Globus pallidus (tissue), 1 donor: ENCODE measurements around the gene EFEMP2.
"Not testable (repeated sequence)": the region's sequence is repeated elsewhere in the genome, so short reads cannot be mapped to it uniquely, and the experiment has no call there.

Source experiments
- DNase-seq: peaks from one replicate; pipeline ENCODE4 v3.0.0-alpha.2; 2015; ENCODE audit warnings: low spot score

Gene EFEMP2

DNA sequence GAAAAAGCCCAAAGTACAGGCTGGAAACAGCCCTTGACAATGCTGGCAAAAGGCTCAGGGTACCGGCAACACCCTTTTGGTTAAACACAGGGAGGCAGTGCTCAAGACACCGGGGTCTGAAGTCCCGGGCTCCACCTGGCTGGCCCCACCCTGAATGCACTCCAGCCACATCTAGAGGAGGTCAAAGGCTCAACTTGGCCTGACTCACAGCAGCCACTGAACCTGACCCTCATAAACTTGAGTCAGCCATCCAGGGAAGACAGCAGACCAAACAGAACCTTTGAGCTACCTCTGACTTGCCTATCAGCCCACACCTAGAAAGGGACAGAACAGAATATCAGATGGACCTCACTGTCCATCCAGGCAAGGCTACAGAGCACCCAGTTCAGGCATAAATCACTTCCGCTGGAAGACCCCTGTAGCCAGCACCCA, 18.4 kb downstream of the EFEMP2 start:
- DNase-seq: no peak

DNA sequence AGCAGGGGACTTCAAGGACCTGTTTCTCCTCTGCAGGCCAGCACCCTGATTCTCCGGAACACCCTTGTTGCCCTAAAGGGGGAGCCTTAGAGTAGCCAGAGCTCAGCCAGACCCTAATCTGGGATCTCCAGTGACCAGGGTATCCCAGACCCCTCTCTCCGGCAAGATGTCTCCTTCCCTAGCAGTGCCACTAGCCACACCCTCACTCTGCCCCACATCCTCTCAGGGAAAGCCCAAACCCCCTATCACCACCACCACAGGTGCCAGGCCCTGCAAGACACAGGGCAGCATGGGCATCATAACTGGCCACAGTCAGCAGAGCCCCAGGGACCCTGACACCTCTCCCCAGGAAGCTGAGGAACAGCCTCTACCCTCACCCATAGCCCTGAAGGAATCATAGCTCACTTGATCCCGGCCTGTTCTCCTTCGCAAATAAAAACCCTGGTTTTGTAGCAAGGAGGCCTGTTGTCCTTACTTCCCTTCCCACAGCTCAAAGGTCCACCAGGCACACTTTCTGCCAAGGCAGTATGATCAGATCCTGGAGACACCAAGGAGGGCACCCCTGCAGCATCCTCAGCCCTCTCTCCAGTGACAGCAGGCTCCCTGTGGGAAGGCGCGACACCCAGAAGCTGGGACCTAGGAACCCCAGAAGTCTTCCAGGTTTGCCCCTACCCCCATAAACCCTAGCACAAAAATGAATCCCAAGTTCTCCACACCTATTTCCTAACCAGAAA, 19.2 kb downstream of the EFEMP2 start:
- DNase-seq: no peak

DNA sequence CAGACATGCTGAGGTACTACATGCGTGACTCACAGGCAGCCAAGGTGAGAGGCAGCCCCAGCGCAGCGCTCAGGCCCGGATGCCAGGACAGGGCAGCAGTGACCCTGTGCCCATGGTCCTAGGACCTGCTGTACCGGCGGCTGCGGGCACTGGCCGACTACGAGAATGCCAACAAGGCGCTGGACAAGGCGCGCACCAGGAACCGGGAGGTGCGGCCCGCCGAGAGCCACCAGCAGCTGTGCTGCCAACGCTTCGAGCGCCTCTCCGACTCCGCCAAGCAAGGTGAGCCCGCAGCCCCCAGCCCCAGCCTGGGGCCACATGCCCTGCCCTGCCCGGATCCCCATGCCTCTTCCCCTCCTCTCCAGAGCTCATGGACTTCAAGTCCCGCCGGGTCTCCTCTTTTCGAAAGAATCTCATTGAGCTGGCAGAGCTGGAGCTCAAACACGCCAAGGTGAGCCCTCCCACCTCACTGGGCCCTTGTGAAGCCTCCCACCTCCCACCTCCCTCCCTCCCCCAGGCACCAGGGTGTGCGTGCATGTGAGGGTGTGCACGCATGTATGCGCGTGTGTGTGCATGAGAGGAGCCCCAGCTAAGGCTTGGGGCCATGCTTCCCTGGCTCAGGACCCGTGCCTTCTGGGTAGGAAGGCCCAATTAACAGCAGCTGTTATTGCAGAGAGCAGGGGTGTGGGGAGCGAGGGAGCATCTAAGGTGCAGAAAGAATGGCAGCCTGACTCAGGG, 19.9 kb downstream of the EFEMP2 start:
- no peak for DNase-seq

DNA sequence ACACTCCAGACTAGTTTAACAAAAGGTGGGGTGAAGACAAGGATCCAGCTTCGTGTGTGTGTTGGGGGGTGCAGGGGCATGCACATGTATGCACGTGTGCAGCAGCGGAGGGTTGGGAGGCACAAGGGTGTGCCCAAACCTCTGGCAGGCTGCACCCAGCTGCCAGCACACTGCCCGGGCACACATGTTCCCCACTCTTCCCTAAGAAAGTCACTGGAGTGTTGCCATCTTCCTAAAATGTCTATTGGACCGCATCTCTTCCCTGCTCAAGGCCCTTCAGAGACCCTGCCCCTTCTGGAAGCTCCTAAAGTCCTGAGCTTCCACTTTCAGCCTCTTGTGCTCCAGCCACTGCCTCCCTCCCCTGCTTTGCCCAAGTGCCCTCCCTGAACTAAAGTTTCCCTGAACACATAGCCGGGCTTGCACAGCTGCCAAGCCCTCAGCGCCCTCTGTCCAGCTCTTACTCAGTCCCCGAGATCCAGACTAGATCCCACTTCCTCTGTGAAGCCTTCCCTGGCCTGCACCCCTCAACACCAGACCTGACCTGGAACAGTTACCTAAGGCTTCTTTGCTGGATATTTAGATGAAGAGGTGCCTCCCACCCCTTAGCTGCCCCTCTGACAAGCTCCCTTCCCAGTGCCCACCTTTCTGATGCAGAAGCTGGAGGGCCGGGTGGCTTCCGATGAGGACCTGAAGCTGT, 20.6 kb downstream of the EFEMP2 start:
- no peak for DNase-seq

DNA sequence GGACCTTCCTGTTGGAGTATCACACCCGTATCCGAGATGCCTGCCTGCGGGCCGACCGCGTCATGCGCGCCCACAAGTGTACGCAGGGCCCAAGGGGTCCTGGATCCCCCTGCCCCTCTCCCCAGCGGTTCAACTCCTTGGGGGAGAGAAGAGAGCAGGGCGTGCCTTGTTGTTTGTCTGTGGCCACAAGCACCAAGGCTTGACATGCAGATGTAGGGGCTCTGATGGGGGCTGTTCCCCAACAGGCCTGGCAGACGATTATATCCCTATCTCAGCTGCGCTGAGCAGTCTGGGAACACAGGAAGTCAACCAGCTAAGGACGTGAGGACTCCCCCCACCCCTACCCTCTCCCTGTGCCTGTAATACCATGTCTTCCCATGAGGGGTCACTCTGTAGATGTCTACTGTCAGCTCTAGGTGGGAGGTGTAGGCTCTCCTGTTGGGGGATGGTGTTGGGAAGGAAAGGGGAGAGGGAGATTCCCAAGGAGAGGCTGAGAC, 21.5 kb downstream of the EFEMP2 start:
- DNase-seq: no peak

DNA sequence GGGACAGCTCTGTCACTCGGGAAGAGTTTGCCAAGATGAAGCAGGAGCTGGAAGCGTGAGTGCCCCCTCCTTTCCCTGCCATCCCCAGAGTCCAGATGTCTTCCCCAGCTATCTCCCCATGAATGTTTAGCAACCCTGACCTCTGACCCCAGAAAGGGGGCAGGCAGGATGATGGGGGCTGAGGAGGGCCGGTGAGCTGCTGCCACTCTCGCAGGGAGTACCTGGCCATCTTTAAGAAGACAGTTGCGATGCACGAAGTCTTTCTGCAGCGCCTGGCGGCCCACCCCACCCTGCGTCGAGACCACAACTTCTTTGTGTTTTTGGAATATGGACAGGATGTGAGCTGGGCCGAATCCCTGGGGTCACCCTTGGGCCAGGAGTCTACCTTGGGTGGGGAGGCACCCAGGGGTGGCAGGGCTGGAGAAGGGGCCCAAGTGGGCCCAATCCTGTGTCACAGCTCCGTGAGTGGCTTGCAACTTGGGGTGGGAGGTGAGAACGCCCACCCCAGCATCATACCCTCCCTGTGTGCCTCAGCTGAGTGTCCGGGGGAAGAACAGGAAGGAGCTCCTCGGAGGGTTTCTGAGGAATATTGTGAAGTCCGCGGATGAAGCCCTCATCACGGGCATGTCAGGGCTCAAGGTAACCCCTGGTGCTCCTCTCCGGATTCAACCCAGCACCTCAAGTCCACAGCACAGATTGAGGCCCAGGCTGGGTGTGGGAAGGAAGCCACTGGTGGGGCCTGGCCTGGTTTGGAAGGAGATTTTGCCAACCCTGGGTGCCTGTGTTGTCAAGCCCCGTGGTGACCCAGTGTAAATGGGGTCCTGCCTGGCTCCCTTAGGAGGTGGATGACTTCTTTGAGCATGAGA, 22.1 kb downstream of the EFEMP2 start:
- no peak for DNase-seq

DNA sequence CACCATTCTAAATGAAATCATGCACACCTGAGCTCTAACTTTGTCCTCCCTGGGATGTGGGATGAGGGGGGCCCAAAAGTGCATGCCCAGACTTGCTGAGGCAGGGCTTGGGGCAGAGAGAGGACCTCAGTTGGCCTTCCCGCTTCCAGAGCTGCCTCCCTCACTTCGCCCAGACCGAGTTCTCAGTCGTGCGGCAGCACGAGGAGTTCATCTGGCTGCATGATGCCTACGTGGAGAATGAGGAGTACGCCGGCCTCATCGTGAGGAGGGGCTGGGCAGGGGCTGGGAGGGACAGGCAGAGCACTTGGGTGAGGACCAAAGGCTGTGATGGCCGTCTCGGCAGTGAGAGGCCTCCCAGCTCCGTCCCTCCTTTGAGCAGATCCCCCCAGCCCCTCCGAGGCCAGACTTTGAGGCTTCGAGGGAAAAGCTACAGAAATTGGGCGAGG, 22.8 kb downstream of the EFEMP2 start:
- DNase-seq: no peak

DNA sequence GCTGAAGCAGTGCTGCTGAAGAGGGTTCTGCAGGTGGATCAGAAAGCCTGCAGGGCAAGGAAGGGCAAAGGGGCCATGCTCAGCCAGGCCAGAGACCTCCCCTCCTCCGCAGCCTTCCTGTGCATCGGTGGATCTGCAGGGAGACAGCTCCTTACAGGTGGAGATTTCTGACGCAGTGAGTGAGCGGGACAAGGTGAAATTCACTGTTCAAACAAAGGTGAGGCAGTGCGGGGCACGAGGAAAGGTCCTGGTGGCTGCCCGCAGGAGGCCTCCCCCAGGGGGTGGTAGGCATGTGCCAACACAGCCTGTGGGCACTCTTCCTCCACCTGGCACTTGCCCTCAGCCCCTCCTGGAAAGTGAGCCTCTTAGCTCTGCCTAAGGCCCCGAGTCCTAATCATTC, 23.2 kb downstream of the EFEMP2 start:
- no peak for DNase-seq

DNA sequence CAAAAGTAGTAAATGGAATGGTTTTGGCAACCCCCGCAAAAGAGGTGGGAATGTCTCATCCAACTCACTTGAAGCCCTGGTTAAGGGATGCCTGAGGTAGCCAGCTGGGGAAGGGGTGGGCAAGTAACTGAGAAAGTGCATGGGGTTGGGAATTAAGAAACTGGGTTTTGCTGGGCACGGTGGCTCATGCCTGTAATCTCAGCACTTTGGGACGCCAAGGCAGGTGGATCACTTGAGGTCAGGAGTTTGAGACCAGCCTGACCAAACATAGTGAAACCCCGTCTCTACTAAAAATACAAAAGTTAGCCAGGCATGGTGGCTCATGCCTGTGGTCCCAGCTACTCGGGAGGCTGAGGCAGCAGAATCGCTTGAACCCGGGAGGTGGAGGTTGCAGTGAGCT, 23.9 kb downstream of the EFEMP2 start:
- not testable (repeated sequence) for DNase-seq

DNA sequence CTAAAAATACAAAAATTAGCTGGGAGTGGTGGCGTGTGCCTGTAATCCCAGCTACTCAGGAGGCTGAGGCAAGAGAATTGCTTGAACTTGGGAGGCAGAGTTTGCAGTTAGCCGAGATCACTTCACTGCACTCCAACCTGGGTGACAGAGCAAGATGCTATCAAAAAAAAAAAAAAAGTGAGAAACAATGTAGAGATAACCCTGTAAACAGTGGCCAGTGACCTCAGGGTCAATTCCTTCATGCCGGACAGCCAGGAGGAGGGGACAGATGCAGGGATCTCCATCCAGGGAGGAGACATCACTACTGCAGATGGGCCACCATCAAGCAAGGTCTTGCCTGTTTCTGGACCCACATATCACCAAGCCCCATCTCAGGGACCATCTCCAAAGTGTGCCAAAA, 24.9 kb downstream of the EFEMP2 start:
- no peak for DNase-seq

DNA sequence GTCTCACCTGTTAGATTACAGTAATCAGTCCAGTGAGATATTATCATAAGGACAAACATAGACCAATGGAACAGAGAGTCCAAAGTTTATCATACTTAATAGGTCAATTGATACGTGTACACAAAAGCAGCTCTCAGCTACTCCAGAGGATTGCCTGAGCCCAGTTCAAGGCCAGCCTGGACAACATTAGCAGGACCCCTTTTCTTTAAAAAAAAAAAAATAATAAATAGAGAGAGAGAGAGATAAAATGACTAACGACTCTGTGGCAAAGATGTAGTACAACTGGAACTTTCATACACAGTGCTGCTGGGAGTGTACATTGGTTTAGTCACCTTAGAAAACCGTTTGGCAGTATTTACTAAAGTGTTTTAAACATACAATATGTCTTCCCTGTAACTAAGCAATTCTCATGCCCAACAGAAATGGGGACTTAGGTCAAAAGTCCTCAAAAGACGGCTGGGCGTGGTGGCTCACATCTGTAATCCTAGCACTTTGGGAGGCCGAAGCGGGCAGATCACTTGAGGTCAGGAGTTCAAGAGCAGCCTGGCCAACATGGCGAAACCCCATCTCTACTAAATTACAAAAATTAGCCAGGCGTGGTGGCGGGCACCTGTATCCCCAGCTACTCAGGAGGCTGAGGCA, 28.2 kb downstream of the EFEMP2 start:
- no peak for DNase-seq

DNA sequence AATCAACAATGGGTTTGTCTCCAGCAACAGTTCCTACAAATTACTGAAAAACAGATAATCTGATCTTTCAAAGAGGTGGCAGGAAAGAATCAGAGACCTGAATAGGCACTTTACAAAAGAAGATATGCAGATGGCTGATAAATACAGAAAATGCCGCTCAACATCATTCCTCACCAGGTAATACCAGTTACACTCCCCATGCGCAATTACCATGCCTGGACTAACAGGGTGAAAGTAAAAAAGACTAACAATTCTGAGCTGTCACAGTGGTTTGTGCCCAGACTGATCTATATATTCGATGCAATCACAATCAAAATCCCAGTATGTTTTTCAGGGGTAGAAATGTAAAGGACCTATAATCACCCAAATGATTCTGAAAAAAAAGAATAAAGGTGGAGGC, 28.8 kb downstream of the EFEMP2 start:
- DNase-seq: no peak

DNA sequence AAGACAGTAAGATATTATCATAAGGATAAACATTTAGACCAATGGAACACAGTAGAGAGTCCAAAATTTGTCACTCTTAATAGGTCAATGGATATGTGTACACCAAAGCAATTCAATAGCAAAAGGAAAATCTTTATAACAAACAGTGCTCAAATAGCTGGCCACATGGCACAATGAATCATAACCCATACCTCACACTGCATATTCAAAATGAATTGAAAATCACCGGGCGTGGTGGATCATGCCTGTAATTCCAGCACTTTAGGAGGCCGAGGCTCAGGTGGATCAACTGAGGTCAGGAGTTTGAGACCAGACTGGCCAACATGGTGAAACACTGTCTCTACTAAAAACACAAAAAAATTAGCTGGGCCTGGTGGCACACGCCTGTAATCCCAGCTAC, 30.5 kb downstream of the EFEMP2 start:
- DNase-seq: no peak

DNA sequence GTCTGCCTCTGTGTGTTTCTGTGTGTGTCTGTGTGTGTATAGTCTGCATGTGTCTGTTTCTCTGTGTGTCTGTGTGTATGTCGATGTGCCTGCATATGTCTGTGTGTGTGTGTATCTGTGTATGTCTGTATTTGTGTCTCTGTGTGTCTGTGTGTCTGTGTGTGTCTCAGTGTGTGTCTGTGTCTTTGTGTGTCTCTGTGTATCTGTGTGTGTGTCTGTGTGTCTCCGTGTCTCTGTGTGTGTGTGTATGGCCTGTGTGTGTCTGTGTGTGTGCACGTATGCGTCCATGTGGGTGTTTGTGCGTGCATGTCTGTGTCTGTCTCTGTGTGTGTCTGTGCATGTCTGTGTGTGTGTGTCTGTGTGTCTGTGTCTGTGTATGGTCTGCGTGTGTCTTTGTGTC, 38.4 kb downstream of the EFEMP2 start:
- no peak for DNase-seq

DNA sequence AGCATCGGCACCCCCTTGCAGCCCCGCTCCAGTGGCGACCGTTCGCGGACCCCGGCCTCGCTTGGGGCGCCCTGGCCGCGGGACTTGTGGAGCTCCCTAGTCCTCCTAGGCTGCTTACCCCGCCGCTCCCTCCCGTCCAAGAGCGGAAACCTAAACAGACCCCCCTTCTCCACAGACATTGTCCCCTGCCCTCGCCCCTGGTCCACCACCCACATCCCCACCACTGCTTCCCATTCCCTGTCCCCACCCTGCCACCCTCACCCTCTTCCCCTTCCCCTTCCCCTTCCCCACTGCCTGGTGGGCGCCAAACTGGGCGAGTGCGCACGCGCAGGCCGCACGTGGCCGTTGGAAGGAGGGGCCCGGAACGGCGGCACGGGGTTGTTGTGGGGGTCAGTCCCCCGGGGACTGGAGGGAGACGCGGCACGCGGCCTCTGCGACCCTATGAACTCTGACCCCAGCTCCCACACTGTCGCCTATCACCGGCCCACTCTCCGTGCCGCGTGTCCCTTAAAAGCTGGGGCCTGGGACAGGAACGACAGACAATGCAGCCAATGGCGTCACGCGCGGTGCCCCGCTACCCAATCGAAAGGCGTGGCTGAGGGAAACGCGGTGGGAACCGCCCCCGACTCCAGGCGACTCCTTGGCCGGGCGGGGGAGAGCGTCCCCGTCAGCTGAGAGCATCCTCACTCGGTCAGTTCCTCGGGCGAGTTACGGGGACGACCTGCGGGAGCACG, 39.1 kb downstream of the EFEMP2 start, which contains the start of gene SNX32:
TSS of gene SNX32 (plus strand) at position 667 of the 734 bp plus-strand sequence. CDS start 103 bp downstream, outside the sequence.
- peak; percentile 92 for DNase-seq

DNA sequence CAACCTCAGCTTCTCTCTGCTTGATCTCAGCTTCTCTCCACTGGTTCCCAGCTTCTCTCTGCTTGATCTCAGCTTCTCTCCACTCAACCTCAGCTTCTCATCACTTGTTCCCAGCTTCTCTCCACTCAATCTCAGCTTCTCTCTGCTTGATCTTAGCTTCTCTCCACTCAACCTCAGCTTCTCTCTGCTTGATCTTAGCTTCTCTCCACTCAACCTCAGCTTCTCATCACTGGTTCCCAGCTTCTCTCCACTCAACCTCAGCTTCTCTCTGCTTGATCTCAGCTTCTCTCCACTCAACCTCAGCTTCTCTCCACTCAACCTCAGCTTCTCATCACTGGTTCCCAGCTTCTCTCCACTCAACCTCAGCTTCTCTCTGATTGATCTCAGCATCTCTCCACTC, 40.4 kb downstream of the EFEMP2 start:
- not testable (repeated sequence) for DNase-seq

DNA sequence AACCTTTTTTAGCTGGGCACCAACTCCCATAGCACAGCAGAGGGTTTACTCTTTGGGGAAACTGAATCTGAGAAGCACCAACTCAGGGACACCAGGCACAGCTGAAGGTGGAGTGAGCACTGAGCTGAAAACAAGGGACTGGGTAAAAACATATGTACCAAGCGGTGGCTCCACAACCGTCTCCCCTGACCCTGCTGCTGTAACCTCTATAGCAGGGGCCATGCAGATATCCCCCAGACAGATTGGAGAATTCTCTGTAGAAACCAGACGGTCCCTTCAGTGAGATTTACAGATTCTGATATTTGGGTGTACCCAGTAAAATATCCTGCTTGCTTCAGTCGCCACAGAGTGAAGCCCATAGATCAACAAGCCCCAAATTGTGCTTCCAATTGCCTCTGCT, 43.1 kb downstream of the EFEMP2 start:
- DNase-seq: no peak

DNA sequence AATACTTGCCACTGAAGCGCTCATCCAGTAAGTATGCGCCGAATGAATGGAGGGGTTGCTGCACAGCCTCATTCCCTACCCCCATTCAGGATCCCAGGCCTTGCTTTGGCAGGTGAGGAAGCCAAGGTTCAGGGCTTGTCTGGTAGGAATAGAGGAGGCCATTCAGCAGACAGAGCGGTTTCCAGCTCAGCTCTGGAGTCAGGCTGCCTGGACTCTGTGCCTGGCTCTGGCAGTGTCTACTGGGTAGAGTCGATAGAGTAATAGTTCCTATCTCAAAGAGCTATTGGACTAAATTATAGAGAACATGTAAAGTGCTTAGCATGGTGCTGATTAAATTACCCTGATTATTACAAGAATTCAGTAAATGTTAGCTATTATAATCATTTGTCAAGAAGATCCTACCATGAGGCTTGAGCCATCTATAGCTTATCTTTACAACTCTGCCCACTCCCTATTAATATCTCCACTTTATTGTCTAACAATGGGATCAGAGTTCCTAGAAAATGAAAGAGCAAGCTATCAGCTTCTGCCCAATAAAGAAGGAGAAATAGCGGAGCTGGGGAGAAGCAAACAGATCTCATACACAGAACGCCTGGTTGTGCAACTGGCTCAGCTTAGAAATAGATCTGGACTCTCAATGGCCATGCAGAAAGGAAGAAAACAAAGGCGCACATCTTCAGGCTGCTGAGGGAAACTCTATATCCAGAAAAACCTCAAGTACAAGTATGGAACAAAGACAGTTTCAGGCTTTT, 45.4 kb downstream of the EFEMP2 start:
- DNase-seq: no peak

DNA sequence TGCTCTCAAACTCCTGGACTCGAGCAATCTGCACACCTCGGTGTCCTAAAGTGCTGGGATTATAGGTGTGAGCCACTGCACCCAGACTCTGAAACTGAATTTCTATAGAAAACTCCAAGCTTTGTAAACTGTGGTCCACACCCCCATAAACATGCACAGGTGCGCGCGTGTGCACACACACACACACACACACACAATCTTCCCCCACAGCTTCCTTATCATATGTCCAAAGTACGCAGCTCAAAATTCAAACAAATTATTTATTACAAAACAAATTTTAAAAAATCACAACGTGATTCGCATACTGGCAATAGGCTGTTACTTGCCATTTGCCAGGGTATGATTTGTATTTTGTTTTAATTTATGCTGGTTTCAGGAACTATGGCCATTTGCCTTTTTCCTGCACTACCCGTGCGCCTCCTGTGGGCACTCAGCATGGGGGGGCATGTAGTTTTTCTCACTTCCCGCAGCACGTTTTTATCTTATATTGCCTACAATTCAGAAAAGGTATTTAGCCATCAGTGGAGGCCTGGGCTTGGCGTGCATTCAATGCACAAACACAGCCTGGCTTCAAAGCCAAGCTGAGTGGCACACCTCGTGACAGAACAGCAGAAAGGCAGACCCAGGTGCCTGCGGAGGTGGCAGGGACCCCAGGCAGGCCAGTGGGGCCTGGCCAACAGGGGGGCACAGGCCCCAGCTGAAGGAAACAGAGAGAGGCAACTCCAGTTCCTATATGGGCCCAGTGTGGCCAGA, 49.6 kb downstream of the EFEMP2 start:
- no peak for DNase-seq
